ENCODE results near the gene FOXB1. TPM values are rescaled to one million over a fixed set of nuclear protein-coding genes. Genes with fewer than 3 reads are reported as not detected.

Gene FOXB1
- total RNA-seq, 1 donor from 2014 or later: 6.7 TPM

DNA sequence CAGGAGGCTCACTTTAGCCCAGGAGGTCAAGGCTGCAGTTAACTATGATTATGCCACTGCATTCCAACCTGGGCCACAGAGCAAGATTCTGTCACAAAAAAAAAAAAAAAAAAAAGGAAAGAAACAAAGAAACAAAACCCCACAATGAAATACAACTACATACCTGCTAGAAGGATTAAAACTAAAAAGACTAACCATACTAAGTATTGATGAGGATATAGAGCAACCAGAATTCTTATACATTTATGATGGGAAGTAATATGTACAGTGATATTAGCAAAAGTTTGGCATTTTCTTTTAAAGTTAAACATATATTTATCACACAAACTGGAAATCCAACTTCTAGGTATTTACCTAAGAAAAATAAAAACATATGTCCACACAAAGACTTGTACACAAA, 40.2 kb upstream of the FOXB1 start:
- TF ChIP-seq, protein P1, sequence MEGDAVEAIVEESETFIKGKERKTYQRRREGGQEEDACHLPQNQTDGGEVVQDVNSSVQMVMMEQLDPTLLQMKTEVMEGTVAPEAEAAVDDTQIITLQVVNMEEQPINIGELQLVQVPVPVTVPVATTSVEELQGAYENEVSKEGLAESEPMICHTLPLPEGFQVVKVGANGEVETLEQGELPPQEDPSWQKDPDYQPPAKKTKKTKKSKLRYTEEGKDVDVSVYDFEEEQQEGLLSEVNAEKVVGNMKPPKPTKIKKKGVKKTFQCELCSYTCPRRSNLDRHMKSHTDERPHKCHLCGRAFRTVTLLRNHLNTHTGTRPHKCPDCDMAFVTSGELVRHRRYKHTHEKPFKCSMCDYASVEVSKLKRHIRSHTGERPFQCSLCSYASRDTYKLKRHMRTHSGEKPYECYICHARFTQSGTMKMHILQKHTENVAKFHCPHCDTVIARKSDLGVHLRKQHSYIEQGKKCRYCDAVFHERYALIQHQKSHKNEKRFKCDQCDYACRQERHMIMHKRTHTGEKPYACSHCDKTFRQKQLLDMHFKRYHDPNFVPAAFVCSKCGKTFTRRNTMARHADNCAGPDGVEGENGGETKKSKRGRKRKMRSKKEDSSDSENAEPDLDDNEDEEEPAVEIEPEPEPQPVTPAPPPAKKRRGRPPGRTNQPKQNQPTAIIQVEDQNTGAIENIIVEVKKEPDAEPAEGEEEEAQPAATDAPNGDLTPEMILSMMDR (IDR thresholded peaks at IDR 0.05; ENCODE audit: unreplicated experiment): no peak
- no peak overlapping the region for H3K4me3 Mint-ChIP-seq (ENCODE audit: unreplicated experiment)

DNA sequence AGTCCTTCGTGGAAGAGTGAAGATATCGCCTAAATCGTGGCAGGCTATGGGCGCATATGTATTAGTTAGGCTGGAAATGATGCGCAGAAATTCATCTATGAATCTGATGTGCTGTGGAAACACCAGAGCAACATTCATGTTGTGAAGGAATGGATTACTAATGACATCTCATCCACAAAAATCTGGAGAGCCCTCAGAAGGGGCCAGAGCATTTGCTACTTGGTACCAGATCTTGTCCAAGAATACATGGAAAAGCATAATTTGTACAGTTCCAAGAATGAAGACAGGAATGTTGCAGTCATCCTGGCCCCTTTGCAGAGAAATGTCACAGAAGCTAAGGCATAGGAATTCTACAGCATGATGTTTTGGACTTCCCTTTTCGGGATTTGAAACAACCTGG, 38.4 kb upstream of the FOXB1 start:
- Mint-ChIP-seq H3K9me3 (ENCODE audit: unreplicated experiment) (peaks cover 10% of the 10 kb centered on the region), H3K4me3 (ENCODE audit: unreplicated experiment) (no peak overlapping the region), H3K27me3 (ENCODE audit: unreplicated experiment) (no peaks in the 10 kb centered on the region), H3K36me3 (ENCODE audit: low read depth, unreplicated experiment) (peaks cover 7% of the 10 kb centered on the region), H3K27ac (ENCODE audit: unreplicated experiment) (no peak overlapping the region), H3K4me1 (ENCODE audit: unreplicated experiment) (no peaks in the 10 kb centered on the region)
- DNase-seq (ENCODE audit: low spot score): no peak
- TF ChIP-seq, protein P1 (IDR thresholded peaks at IDR 0.05; ENCODE audit: unreplicated experiment): no peak

More for the DNA sequence above, 40.2 kb upstream of the FOXB1 start:
- Mint-ChIP-seq H3K9me3 (ENCODE audit: unreplicated experiment) (peaks cover 10% of the 10 kb centered on the region), H3K27ac (ENCODE audit: unreplicated experiment) (no peak overlapping the region), H3K36me3 (ENCODE audit: low read depth, unreplicated experiment) (peaks cover 7% of the 10 kb centered on the region), H3K4me1 (ENCODE audit: unreplicated experiment) (no peaks in the 10 kb centered on the region), H3K27me3 (ENCODE audit: unreplicated experiment) (no peaks in the 10 kb centered on the region)
- DNase-seq (ENCODE audit: low spot score): no peak

DNA sequence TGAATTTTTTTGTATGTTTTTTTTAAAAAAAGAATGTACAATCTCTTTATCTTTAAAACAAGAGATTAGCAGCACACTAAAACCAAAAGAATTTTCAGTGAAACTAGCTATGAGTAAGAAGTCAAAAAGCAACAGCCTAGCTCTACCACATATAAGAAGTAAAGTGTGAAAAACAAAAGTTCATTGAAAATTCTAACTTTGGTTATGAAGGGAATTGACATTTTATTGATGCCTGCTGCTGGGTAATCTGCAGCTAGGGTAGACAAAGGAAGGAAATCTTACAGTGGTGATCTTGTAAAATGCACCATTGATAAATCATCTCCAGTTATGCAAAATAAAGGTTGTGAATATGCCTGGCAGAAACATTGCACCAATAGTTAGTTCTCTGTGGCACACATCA, 37.8 kb upstream of the FOXB1 start:
- TF ChIP-seq, protein P1 (IDR thresholded peaks at IDR 0.05; ENCODE audit: unreplicated experiment): no peak
- Mint-ChIP-seq H3K27me3 (ENCODE audit: unreplicated experiment) (no peaks in the 10 kb centered on the region), H3K36me3 (ENCODE audit: low read depth, unreplicated experiment) (peaks cover 3% of the 10 kb centered on the region), H3K9me3 (ENCODE audit: unreplicated experiment) (peaks cover 6% of the 10 kb centered on the region), H3K27ac (ENCODE audit: unreplicated experiment) (no peak overlapping the region), H3K4me1 (ENCODE audit: unreplicated experiment) (no peaks in the 10 kb centered on the region), H3K4me3 (ENCODE audit: unreplicated experiment) (no peak overlapping the region)
- no peak for DNase-seq (ENCODE audit: low spot score)

DNA sequence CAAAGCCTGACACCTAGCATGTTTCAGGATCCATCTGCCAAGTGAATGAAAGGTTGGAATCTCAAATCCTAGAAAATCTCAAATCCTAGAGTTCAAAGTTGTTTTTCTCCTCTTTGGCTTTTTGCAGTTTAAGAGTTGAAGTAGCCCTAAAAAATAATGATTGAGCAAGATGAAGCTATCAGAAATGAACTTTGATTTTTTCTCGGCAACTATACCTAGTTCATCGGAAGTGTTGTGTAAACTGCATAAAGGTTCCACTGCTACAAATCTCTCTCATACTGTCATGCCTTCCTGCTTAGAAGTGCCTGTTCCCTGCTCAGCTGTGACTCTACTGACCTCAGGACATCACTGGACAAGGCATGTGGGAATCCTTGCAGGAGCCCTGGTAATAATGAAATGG, 35.8 kb upstream of the FOXB1 start:
- TF ChIP-seq, protein P1 (IDR thresholded peaks at IDR 0.05; ENCODE audit: unreplicated experiment): no peak
- H3K9me3 Mint-ChIP-seq (ENCODE audit: unreplicated experiment): no peaks in the 10 kb centered on the region
- H3K36me3 Mint-ChIP-seq (ENCODE audit: low read depth, unreplicated experiment): no peaks in the 10 kb centered on the region
- no peaks in the 10 kb centered on the region for H3K4me1 Mint-ChIP-seq (ENCODE audit: unreplicated experiment)
- H3K27me3 Mint-ChIP-seq (ENCODE audit: unreplicated experiment): no peaks in the 10 kb centered on the region
- no peak overlapping the region for H3K4me3 Mint-ChIP-seq (ENCODE audit: unreplicated experiment)
- no peak overlapping the region for H3K27ac Mint-ChIP-seq (ENCODE audit: unreplicated experiment)
- no peak for DNase-seq (ENCODE audit: low spot score)

DNA sequence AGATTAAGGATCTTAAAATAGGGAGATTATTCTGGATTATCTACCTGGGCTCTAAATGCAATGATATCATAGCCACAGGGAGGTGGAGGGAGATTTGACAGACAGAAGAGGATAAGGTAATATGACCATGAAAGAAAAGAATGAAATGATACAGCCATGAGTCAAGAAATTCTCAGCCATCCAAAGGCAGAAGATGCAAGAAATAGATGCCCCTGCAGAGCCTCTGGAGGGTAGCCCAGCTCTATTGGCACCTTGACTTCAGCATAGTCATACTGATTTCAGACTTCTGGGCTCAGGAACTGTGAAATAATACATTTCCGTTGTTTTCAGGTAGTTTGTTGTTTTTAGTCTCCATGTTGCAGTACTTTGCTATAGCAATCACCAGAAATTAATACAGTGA, 31.9 kb upstream of the FOXB1 start:
- H3K27ac Mint-ChIP-seq (ENCODE audit: unreplicated experiment): no peak overlapping the region
- H3K4me1 Mint-ChIP-seq (ENCODE audit: unreplicated experiment): peaks cover 11% of the 10 kb centered on the region
- H3K4me3 Mint-ChIP-seq (ENCODE audit: unreplicated experiment): no peak overlapping the region
- H3K36me3 Mint-ChIP-seq (ENCODE audit: low read depth, unreplicated experiment): no peaks in the 10 kb centered on the region
- no peaks in the 10 kb centered on the region for H3K27me3 Mint-ChIP-seq (ENCODE audit: unreplicated experiment)
- no peak for DNase-seq (ENCODE audit: low spot score)
- H3K9me3 Mint-ChIP-seq (ENCODE audit: unreplicated experiment): no peaks in the 10 kb centered on the region
- TF ChIP-seq, protein P1 (IDR thresholded peaks at IDR 0.05; ENCODE audit: unreplicated experiment): no peak

All from endothelial cell (in vitro differentiated cells).